Bone marrow (tissue), 2 donors: ENCODE data around the gene TTC7B.

Source experiments
- DNase-seq, 2 donors: peaks; one replicate each; lab custom pipeline; 2025; lab: John Stamatoyannopoulos, UW

TTC7B gene

DNA sequence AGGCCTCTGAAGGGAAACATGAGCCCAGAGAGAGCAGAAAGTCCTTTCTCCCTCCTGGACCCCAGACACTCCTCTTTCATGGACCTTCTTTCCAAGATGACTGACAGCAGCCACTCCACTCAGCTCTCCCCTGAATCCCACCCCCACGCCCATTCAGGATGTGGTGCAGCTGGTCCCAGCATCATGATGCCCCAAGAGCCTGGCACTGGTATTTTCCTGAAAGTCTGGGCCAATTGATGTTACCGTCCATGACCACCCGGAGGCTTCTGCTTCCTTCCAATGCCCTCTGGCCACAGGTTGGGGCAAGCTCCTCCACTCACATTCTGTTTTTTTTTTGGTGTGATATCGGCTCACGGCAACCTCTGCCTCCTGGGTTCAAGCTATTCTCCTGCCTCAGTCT, 306.8 kb downstream of the TTC7B start:
- DNase-seq: no peak

DNA sequence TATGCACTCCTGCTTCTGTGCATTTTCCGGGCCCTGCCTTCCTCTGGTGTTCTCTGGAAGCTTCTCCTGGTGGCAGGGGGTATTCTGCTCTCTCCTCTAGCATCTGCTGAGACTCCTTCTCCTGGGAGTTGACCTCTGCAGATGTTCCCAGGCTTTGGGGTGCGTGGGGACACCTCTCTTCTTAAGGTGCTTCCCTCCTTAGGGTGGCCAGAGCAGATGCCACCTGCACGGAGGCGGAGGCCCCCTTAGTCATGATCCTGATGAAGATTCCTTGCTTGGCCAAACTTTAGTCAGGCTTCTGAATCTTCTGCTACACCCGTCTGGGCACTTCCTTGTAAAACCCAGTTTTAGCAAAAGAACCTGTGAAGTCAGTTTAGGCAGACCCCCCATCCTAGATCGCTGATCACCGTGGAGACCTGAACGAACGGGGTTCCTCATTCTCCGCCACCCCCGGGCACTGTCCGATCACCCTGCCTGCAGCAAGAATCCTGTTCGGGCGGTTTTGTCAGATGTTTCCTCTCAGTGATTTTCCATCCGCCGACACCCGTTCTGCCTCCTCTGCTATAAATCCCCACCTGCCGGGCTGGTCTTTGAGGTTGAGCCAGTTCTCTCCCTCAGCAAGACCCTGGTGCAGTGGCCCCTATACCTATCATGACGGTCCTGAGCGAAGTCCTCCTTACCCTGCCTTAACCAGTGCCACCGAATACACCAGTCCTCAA, 307.5 kb downstream of the TTC7B start:
- peak in 1 of 2 donors; percentile 81 for DNase-seq

- no peak for DNase-seq
Observed at GRCh38 chr14:90508036-90508435, 308.2 kb downstream of the TTC7B start.

- DNase-seq: no peak
Observed at GRCh38 chr14:90507428-90507827, 308.8 kb downstream of the TTC7B start.

GRCh38 chr14:90506748-90507147, 309.5 kb downstream of the TTC7B start:
- no peak for DNase-seq

DNA sequence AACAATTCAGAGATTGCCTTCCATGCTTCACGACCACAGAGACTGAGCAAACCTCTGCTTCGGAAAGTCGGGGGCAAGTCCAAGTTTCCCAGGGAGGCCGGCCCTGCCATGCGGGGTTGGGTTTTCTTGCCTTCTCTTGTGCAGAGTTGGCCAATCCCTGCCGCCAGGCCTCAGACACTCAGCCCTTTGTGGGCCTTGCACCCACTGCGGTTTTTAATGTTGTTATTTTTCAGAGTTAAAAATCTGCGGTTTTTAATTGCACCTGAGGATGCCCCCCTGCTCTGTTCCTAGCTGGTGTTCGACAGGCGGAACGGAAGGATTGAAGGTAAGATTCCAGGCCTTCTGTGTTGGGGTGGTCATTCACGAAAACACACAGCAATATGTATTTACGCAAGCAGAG, 310.7 kb downstream of the TTC7B start:
- no peak for DNase-seq

GRCh38 chr14:90504643-90505042, 311.6 kb downstream of the TTC7B start:
- no peak for DNase-seq

DNA sequence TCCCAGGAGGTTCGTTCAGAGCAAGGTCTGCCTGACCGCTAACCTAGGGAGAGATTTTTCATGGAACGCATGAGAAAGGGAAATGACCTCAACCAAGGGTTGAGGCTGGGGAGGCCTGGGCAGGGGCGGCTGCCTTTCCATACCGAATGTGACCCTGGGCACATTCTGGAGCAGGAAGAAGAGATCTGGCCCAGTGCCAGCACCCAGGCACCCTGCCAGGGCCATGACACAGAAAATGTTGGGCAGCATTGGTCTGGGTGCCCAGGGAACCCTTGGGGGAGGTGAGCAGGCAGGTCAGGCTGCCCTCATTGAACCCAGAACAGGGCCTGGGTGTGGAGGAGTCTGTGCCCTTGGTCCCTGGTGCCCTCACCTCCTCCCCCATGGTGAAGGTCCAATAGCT, 312.6 kb downstream of the TTC7B start:
- DNase-seq: no peak

DNA sequence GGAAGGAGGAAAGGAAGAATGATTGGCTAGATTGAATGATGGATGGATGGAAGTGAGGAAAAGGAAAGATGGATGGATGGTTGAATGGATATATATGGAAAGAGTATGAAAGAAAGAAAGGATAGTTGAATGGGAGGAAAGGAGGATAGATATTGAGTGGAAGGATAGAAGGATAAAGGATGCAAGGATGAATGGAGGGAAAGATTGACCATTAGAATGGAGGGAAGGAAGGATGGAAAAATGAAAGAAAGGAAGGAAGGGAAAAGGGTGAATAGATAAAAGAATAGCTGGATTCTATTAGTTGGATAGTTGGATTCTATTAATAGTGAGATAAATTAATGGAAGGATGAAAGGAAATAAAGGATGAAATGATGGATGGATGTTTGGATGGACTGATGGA, 313.5 kb downstream of the TTC7B start:
- DNase-seq: no peak

- peak in 1 of 2 donors; percentile 19 for DNase-seq
Observed at GRCh38 chr14:90500665-90501370, 315.4 kb downstream of the TTC7B start.

- no peak for DNase-seq
Observed at GRCh38 chr14:90499908-90500664, 316.1 kb downstream of the TTC7B start.

GRCh38 chr14:90499121-90499520, 317.1 kb downstream of the TTC7B start:
- no peak for DNase-seq

DNA sequence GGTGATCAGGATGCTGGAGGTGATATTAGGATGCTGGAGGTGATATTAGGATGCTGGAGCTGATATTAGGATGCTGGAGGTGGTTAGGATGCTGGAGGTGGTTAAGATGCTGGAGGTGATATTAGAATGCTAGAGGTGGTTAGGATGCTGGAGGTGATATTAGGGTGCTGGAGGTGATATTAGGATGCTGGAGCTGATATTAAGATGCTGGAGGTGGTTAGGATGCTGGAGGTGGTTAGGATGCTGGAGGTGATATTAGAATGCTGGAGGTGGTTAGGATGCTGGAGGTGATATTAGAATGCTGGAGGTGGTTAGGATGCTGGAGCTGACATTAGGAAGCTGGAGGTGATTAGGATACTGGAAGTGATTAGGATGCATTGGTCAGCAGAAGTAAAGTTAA, 318.0 kb downstream of the TTC7B start:
- no peak for DNase-seq

DNA sequence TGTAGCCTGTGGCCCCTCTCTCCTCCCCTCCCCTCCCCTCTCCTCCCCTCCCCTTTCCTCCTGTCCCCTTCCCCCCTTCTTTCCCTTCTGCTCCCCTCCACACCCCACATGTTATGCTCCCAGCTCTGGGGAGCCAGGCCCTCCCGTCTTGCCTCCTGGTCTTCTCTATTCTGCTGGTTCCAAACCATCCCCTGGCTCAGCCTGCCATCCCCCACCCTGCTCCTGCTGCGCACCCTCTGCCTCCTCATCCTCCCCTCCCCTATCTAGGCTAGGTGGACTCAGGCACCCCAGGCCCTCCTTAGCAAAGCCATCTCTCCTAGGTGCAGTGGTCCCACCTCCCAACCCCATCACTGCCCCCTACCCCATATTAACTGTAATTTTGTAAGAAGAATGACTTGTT, 319.9 kb downstream of the TTC7B start:
- no peak for DNase-seq

DNA sequence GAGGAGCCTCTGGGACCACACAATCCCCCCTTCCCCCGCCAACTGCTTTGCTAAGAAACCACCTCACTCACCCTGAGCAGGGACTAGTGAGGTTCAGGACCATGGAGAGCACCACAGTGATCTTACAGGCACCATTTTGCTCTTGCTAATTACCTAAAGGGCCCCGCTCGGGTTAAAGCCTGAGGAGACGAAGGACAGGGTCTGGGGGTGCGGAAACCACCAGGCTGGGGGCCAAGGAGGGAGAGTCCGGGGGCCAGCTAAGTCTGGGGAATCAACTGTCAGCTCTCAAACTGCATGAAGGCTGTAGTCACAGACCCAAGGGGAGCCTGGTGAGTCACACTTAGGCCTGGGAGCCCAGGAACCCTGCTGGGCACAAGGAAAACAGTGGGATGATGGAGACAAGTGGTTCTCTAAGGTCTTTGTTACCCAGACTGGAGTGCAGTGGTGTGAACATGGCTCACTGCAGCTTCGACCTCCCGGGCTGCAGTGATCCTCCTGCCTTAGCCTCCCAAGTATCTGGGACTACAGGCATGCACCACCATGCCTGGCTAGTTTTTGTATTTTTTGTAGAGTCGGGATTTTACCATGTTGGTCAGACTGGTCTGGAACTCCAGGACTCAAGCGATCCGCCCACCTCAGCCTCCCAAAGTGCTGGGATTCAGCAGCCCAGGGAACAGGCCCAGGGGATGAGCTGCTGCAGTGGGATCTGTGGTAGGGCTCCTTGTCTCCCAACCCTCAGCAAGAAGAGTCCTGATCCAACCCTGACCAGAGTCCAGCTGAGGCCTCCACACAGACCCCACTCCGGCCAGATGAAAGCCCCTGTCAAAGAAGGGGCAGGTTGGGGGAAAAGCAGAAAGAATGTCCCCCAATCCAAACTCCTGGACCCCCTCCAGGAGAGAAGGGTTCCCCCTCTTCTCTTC, 320.6 kb downstream of the TTC7B start:
- DNase-seq: peak in 1 of 2 donors; percentile 47

GRCh38 chr14:90491911-90492531, 324.2 kb downstream of the TTC7B start:
- no peak for DNase-seq

- no peak for DNase-seq
Observed at GRCh38 chr14:90491221-90491885, 324.9 kb downstream of the TTC7B start.

DNA sequence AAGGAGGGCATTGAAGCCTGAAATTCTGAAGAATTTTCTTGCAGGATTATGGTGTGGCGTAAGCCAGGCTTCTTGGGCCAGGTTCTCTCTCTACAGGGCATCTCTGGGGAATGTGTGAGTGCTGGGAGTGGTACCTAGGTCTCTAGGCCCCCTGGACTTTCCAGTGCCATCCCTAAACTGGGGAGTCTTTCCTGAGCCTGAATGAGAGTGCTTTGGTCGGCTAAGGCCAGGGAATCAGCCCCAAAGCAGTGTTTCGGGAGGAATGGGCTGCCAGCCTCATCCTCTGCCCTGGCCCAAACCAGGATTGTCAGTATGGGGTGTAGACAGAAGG, 325.5 kb downstream of the TTC7B start:
- DNase-seq: no peak

- no peak for DNase-seq
Observed at GRCh38 chr14:90489916-90490719, 326.1 kb downstream of the TTC7B start.

- no peak for DNase-seq
Observed at GRCh38 chr14:90489306-90489705, 326.9 kb downstream of the TTC7B start.
